ENCODE results near the gene LRCOL1.

DNA sequence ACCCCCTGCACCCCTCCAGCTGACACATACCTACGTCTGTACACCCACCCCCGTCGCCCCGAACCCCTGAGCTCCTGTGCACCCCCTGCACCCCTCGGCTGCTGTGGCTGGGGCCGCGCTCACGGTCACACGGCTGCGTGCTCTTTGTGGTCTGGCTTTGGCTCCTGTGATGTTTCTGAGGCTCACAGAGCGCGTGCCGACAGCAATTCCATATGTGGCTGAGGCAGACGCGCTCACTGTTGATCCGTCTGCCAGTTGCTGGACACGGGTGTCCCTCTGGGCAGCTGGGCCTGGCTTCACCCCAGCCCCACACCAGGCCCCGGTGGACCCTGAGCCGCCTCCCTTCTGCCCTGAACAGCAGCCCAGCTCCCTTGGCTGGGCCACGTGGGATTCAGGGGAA, 46.5 kb downstream of the LRCOL1 start:
- TF ChIP-seq, protein P1, sequence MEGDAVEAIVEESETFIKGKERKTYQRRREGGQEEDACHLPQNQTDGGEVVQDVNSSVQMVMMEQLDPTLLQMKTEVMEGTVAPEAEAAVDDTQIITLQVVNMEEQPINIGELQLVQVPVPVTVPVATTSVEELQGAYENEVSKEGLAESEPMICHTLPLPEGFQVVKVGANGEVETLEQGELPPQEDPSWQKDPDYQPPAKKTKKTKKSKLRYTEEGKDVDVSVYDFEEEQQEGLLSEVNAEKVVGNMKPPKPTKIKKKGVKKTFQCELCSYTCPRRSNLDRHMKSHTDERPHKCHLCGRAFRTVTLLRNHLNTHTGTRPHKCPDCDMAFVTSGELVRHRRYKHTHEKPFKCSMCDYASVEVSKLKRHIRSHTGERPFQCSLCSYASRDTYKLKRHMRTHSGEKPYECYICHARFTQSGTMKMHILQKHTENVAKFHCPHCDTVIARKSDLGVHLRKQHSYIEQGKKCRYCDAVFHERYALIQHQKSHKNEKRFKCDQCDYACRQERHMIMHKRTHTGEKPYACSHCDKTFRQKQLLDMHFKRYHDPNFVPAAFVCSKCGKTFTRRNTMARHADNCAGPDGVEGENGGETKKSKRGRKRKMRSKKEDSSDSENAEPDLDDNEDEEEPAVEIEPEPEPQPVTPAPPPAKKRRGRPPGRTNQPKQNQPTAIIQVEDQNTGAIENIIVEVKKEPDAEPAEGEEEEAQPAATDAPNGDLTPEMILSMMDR (conservative IDR thresholded peaks at IDR 0.05; ENCODE audit: low read length) = no peak
- no peak for TF ChIP-seq EZH2phosphoT487 (IDR thresholded peaks at IDR 0.05; ENCODE audit: borderline replicate concordance)
